Uterus (tissue), 2 donors: ENCODE measurements around the gene CCL22.

ENCODE experiments used
- CTCF ChIP-seq, 4 experiments: fragments of 200-600 bp in 2 of 4; fragments of 450-650 bp in 2 of 4; sonication (generic) in 2 of 4; IDR thresholded peaks; one replicate each; pipeline ENCODE4 v1.5.1; 2016 to 2019; ENCODE audit warnings: antibody characterized with exemption in 4 of 4, mild to moderate bottlenecking in 2 of 4, moderate library complexity in 1 of 4
- POLR2A ChIP-seq, 2 donors: fragments of 450-650 bp; IDR thresholded peaks; one replicate each; pipeline ENCODE4 v1.6.1; 2016; ENCODE audit warnings: antibody characterized with exemption in 2 of 2, mild to moderate bottlenecking in 1 of 2, moderate library complexity in 1 of 2

DNA sequence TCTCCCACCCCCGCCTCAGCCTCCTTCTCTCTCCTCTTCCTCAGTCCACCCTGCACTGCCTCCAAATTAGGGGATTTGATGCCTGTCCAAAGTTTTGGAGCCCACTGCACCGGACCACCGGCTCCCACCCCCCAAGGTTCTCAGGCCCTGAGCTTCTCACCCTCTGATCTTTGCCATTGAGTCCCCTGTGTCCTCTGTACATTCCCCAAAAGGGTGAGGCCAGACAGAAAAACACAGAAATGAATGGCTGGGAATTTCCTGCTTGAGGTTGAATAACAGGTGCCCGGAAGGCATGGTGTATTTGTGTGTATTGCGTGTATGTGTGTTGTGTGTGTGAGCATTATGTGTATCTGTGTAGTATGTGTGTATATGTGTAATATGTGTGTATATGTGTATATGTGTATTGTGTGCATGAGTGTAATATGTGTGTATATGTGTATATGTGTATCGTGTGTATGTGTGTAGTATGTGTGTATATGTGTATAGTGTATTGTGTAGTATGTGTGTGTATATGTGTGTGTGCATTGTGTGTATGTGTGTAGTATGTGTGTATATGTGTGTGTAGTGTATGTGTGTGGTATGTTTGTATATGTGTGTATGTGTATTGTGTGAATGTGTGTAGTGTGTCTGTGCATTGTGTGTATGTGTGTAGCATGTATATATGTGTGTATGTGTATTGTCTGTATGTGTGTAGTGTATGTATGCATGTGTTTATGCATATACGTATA is 29.9 kb downstream of the CCL22 start:
- TF ChIP-seq CTCF (IDR thresholded peaks at IDR 0.05) (no peak), POLR2A (IDR thresholded peaks at IDR 0.05) (no peak)
